CD4-positive, alpha-beta T cell treated with Interleukin-4 for 1 hour (primary cell): ENCODE data around the gene CCDC77.
"Not testable (repeated sequence)": the region's sequence is repeated elsewhere in the genome, so short reads cannot be mapped to it uniquely, and the experiment has no call there.

ENCODE experiments used
- DNase-seq, 2 donors: peaks; one replicate each; pipeline ENCODE4 v3.0.0-alpha.2; 2020 to 2022

The CCDC77 gene

GRCh38 chr12:401235-402028 is at the start of gene CCDC77:
Gene CCDC77, plus strand, starts transcription at chr12:401644. Its CDS starts 7,740 bp downstream, at chr12:409384.
- peak; percentile 94 to 96 for DNase-seq

DNA sequence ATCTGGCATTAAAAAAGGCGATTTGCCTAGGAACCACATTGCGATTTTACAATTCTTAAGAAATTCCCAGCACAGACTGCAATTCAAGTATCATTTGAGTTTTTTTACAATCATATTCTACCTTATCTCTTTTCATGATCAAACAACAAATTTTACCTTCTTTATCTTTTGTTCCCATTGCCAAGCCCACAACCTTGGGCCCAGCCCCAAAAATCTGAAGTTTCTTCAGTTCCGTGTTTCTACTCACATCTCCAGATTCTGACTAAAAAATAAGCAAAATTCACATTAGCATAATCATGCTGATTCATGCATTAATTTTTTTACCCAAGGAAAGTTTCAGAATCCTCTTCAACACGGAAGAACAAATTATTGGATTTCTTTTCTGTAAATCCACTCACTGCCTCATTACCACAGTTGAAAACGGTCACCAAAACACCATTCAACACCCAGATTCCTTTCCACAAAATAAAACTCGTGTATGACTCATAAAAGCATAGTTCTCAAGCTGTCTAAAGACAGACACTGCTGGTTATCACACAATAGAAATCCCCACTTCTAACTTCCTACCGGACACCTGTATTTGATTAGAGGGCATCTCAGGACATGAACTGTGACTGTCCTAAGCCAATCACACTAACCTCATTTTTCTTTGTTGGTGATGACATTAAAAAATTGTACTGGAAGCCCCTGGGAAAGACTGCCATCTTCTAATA is 45.0 kb upstream of the CCDC77 start:
- no peak for DNase-seq

- DNase-seq = no peak
Measured at GRCh38 chr12:359091-359490, 42.4 kb upstream of the CCDC77 start.

GRCh38 chr12:366820-367219 is 34.6 kb upstream of the CCDC77 start:
- no peak for DNase-seq

GRCh38 chr12:367972-368371 is 33.5 kb upstream of the CCDC77 start:
- no peak for DNase-seq

- not testable (repeated sequence) for DNase-seq
Measured at GRCh38 chr12:370739-371485, 30.5 kb upstream of the CCDC77 start.

DNA sequence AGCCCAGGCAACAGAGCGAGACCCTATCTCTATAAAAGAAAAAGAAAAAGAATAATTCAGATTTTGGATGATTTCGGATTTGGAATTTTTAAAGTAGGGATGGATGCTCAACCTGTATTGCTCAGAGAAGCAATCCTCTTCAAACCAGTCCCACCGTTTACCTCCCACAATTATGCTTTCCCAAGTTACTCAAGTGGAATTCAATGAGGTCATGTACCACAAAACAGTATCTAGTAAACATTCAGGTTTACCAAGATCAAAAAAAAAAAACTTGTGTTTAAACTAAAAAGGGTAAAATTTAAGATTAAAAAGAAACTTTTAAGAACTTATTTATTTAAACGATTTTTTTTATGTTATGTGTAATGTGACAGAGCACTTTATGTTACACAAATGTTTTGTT is 14.8 kb upstream of the CCDC77 start:
- no peak for DNase-seq

GRCh38 chr12:388012-388411 is 13.4 kb upstream of the CCDC77 start:
- DNase-seq = no peak

DNA sequence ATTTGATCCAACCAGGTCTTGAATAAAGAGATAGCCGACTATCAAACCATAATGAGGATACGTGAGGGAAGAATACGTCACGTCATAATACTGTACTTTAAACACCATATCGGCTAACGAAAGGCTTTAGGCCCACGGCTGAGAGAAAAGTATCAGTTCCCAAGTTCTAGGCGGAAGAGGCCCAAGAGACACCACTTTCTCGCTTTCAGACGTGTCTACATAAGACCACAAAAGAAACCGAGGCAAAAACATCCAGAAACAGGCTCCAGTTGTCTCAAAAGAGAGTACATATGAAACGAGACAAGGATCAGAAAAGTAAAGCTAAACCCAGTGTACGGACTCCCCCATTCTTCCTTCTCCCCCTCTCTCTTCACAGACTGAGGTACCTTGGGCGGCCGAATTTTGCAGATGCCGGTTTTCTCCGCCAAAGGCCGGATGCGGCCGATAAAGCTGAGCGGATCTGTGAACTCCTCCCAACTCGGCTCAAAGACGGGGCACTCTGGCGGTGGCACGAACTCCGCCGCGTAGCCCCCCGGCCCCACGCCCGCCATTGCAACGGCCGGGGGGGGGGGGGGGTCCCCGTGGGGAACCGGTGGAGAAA is 12.8 kb upstream of the CCDC77 start:
- no peak for DNase-seq

- peak; percentile 92 to 95 for DNase-seq
Measured at GRCh38 chr12:389142-390096, 12.0 kb upstream of the CCDC77 start, which contains the start of gene KDM5A. Gene KDM5A, minus strand, starts transcription at chr12:389320. Its CDS starts 229 bp downstream, at chr12:389091.

- DNase-seq = no peak
Measured at GRCh38 chr12:400828-401227, 616 bp upstream of the CCDC77 start.

DNA sequence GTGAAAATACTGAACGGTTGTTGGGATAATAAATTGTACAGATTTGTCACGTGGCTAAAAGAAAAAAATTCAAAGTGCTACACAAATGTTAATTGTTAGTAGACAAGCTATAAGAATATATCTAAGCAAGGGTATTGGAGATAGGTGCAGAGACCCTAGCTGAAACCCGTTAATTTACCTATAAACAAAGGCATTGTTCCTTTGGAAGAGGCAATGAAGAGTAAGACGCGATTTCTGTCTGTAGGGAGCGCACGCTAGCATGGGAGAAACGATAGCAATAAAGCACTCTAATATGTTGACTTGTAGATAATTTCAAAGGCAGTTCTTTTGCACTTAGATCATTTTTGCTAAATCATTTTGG is 565 bp downstream of the CCDC77 start:
- DNase-seq = no peak

- no peak for DNase-seq
Measured at GRCh38 chr12:414859-415258, 13.4 kb downstream of the CCDC77 start.

DNA sequence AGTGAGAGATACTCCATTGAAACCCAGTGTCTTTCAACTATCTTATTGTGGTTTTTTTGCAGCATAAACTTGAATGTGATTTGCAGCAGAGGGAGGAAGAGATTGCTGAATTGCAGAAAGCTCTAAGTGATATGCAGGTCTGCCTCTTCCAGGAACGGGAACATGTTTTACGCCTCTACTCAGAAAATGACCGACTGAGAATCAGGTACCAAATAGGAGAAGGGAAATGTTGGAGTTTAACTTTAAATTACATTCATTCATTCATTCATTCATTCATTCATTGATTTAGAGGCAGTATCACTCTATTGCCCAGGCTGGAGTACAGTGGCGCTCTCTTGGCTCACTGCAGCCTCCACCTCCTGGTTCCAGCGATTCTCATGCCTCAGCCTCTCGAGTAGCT is 17.0 kb downstream of the CCDC77 start:
- no peak for DNase-seq

- DNase-seq = no peak
Measured at GRCh38 chr12:422526-422925, 21.1 kb downstream of the CCDC77 start.

DNA sequence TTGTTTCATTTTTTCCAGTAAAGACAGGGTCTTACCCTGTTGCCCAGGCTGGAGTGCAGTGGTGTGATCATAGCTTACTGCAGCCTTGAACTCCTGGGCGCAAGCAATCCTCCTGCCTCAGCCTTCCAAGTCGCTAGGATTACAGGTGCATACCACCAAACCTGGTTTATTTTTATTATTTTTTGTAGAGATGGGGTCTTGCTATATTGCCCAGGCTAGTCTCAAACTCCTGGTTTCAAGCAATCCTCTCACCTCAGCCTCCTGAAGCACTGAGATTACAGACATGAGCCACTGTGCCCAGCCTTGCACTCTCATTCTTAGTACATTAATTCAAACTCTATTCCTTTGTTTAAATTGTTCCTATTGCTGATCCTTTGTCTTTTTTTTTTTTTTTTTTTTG is 34.3 kb downstream of the CCDC77 start:
- DNase-seq = not testable (repeated sequence)

GRCh38 chr12:442235-442884 is 40.9 kb downstream of the CCDC77 start:
- DNase-seq = peak; percentile 28 to 53

DNA sequence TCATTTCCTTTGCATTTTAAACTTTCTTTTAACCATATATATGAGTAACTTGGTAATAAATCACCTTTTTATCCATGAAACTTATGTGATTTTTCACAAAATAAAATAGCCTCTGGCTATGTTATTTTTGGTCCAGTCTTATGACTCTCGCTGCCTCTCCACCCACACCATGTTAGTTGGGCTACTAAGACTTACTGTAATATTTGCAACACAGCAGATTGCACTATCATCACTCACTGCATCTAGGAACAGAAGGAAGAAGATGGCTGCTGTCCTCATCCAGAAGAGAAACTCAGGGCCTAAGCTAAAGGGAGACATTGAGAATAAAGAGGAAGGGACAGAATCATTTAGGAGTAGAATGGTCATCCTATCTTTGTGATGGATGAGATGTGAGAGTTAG is 45.7 kb downstream of the CCDC77 start:
- DNase-seq = no peak

DNA sequence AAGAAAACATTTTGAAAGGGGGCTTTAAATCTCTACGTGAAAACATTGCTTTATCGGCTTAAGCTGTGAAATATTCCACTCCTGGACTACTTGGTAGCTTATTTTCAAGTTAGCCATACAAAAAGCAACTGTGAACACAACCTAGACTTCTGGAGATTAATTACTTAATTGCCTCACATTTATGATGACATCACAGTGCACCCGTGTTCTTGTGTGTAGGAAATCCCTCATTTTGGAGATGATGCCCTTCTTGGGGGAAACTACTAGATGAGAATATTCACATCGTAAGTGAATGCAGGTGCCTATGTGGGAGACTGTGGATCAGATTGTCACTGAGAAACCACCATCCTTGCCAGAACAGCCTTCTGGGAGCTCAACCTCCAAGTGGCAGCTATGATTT is 47.8 kb downstream of the CCDC77 start:
- no peak for DNase-seq

DNA sequence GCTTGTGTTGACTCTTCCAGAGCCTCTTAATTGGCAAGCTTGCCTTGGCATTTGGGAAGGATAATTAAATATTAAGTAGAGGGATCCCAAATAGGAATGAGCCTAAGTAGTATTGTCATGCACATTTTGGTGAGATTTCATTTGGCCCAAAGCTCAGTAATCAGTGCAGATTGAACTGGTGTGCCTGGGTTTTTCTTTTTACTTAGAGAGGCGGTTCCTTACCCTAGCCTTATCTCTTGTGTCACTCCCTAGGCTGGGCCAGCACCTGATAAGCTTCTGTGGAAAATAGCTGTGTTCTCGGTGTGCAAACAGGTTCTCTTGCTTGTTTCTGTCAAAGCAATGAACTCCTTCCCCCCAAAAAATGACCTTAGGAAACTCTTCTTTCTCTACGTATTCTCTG is 49.0 kb downstream of the CCDC77 start:
- DNase-seq = no peak

DNA sequence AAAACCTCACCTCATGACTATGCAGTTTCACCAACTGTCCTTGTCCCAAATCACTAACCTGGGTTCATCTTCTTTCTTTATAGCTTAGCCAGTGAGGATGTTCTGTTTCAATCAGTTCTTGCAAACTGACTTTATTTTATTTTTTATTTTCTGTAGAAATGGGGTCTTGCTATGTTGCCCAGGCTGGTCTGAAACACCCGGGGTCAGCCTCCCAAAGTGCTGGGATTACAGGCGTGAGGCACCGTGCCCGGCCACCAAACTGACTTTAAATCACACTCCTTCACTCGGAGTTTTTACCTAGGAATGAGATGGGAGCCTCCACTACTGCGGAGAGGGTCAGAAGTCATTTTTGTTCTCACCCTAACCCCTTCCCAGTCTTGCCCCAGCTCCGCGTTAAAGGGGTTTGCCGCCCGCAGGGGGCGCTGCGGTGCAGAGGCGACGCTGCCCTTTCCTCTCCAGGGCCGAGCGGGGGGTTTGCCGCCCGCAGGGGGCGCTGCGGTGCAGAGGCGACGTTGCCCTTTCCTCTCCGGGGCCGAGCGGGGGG is 51.3 kb downstream of the CCDC77 start:
- peak; percentile 43 to 60 for DNase-seq
